Chondrocyte (in vitro differentiated cells): Measurements from ENCODE around the gene MXRA8. TPM values are rescaled to one million over a fixed set of nuclear protein-coding genes. Genes with fewer than 3 reads are reported as not detected.

Source experiments
- DNase-seq: peaks from one replicate; pipeline ENCODE4 v3.0.0; 2021; ENCODE audit warnings: mixed read lengths, low spot score
- H3K27ac Mint-ChIP-seq: one replicate; pipeline ENCODE4 v1.8.0; 2021; ENCODE audit warnings: mild to moderate bottlenecking, moderate library complexity, mixed read lengths; ENCODE audit not compliant: unreplicated experiment
- H3K27me3 Mint-ChIP-seq: 2 replicates; pipeline ENCODE4 v1.8.0; 2021; ENCODE audit warnings: low read depth, mixed read lengths
- H3K36me3 Mint-ChIP-seq: 2 replicates; pipeline ENCODE4 v1.8.0; 2021; ENCODE audit warnings: low read depth, mixed read lengths
- H3K4me1 Mint-ChIP-seq: 2 replicates; pipeline ENCODE4 v1.8.0; 2021; ENCODE audit warnings: low read depth, mild to moderate bottlenecking, mixed read lengths
- H3K4me3 Mint-ChIP-seq: one replicate; pipeline ENCODE4 v1.8.0; 2021; ENCODE audit warnings: mild to moderate bottlenecking, moderate library complexity, mixed read lengths; ENCODE audit not compliant: unreplicated experiment
- H3K9me3 Mint-ChIP-seq: 2 replicates; pipeline ENCODE4 v1.8.0; 2021; ENCODE audit warnings: low read depth, mixed read lengths
- total RNA-seq: library from RNA; stranded (reverse); gene quantifications from 3 replicates; pipeline ENCODE4 v1.2.1, GENCODE V29; 2021
- TF ChIP-seq, protein P1 (sequence below): fragments of 200-600 bp; sonication (generic); IDR thresholded peaks from 2 replicates; pipeline ENCODE4 v1.5.0; 2021; ENCODE audit warnings: antibody characterized with exemption, mild to moderate bottlenecking, moderate library complexity

The MXRA8 gene
- total RNA-seq, 1 donor from 2014 or later = 158 TPM

DNA sequence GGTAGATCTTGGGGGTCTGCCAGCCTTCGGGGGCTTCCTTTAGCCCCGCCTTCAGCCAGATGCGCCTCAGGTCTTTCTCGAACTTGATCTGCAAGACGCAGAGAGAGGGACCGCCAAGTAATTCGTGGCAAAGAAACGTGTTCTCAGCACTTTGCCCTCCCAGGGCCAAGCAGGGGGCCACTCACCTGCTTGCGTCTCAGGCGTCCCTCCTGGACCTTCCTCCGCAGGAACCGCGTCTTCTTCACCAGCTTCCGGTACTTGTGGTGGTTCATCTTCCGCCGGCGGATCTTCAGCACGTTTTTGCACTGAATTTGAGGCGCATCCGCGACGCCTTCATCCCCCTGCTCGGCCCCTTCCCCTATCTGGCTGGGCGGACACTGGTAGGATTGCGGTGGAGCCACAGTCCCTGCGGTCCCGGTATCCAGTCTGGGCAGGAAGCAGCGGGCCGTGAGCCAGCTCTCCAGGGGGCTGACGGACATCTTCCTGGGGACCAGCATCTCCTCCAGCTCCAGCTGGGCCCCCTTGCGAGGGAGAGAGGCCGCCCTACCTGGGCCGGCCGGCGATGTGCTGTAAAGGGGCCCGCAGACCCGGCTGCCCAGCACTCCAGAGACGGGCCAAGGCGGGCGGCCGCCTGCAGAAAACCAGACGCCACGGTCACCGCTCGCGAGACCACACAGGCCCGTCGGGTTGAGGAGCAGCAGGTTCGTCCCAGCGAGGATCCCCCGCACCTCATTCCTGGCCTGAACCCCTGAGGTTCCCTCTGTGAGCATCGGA, 15.6 kb upstream of the MXRA8 start:
- peak overlapping the region; percentile 79 for H3K27ac Mint-ChIP-seq
- H3K4me3 Mint-ChIP-seq = peak overlapping the region; percentile 83
- peaks cover 2% of the 10 kb centered on the region for H3K36me3 Mint-ChIP-seq
- no peaks in the 10 kb centered on the region for H3K27me3 Mint-ChIP-seq
- no peak for DNase-seq
- peaks cover 26% of the 10 kb centered on the region for H3K4me1 Mint-ChIP-seq
- H3K9me3 Mint-ChIP-seq = no peaks in the 10 kb centered on the region
- TF ChIP-seq, protein P1, sequence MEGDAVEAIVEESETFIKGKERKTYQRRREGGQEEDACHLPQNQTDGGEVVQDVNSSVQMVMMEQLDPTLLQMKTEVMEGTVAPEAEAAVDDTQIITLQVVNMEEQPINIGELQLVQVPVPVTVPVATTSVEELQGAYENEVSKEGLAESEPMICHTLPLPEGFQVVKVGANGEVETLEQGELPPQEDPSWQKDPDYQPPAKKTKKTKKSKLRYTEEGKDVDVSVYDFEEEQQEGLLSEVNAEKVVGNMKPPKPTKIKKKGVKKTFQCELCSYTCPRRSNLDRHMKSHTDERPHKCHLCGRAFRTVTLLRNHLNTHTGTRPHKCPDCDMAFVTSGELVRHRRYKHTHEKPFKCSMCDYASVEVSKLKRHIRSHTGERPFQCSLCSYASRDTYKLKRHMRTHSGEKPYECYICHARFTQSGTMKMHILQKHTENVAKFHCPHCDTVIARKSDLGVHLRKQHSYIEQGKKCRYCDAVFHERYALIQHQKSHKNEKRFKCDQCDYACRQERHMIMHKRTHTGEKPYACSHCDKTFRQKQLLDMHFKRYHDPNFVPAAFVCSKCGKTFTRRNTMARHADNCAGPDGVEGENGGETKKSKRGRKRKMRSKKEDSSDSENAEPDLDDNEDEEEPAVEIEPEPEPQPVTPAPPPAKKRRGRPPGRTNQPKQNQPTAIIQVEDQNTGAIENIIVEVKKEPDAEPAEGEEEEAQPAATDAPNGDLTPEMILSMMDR = no peak

DNA sequence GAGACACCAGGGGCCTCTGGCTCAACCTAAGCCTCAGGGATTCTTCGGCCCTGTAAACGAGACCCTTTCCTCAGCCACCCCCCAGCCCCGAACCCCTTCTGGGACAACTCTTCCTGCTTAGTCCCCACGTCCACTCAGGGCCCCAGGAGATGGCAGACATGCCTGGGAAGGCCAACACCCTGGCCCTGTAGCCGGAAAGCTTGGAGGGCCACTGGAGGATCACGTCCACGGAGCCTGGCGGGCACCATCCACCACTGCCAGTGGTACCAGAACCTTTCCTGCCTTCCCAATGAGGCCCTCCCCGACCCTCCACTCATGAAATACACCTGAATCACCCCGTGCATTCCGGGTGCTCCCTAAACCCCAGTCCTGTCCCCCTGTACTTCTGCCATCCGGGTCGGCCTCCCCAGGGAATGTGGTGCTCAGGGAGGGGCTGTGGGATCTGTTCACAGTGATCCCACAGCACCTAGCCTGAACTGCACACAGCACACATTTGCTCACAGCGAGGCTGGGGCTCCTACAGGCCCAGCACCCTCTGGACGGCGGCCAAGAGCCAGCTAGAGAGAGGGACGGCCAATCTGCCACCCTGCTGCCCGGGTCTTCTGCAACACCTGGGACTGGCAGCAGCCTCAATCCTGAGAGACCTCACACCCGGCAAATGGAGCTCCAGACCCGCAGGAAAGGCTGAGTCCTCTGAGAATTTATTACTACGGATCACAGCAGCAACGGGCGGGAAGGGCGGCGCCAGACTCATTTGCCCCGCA, 14.9 kb upstream of the MXRA8 start:
- TF ChIP-seq, protein P1 = no peak
- Mint-ChIP-seq H3K4me3 (peak overlapping the region; percentile 51), H3K27ac (no peak overlapping the region), H3K27me3 (no peaks in the 10 kb centered on the region), H3K9me3 (no peaks in the 10 kb centered on the region), H3K36me3 (peaks cover 2% of the 10 kb centered on the region), H3K4me1 (peaks cover 26% of the 10 kb centered on the region)
- DNase-seq = no peak

DNA sequence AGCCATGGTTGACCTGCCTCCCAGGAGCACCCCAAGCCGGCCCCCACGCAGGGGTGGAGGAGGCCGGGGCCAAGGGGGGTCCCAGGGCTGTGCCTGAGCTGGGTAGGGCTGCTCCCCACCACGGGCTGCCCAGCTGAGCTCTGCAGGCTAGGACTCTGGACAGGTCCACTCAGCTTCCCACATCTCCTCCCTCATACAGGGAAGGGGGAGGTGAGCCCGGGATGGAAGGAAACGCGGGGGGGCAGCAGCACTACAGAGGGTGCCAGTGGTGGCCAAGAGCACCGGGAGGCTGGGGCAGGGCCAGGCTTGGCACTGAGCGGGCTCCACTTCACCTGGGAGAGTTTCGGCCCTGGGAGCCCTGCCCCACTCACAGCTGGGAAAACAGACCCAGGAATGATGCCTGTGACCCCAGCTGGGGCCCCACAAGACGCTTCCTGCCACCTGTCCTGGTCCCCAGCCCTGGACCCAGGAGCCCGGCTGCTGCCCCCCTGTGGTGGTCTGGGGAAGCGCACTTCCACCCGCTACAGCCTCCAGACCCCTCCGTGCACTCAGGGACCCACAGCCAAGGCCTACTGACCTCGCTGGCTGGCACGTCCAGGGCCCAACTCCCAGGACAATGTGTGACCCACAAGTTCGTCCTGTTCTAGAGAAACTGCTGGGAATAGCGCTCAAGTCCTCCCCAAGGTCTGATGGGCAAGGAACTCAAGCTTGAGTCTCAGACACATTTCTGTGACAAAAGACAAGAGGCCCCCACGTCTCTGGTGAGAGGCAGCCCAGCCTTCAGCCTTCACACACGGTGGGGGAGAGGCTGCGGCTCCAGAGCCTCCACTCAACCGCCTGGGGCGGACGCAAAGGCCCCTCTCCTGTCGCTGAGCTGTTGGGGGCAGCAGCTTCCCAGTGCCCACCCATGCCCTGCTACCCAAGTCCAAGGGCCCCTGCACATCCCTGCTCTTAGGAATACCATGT, 13.7 kb upstream of the MXRA8 start:
- H3K27ac Mint-ChIP-seq = no peak overlapping the region
- peaks cover 2% of the 10 kb centered on the region for H3K36me3 Mint-ChIP-seq
- H3K4me1 Mint-ChIP-seq = peaks cover 26% of the 10 kb centered on the region
- no peaks in the 10 kb centered on the region for H3K27me3 Mint-ChIP-seq
- TF ChIP-seq, protein P1 = peak; percentile 94
- no peaks in the 10 kb centered on the region for H3K9me3 Mint-ChIP-seq
- DNase-seq = no peak
- H3K4me3 Mint-ChIP-seq = no peak overlapping the region

DNA sequence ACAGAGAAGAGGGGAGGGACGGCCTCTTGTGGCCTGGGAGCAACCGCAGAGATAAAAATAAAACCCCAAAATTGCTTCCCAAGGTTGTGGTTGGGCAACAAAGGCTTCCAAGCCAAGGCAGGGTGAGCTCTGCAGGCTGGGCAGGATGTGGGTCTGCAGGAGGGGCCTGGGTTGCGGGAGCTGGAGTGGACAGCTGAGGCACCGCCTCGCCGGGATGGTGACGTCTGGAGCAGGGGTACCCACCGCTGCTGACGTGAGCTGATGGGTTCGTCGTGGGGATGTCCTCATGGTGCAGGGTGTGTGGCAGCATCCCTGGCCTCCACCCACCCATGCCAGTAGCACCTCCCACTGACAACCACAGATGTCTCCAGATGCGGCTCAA, 13.0 kb upstream of the MXRA8 start:
- TF ChIP-seq, protein P1 = no peak
- no peaks in the 10 kb centered on the region for H3K9me3 Mint-ChIP-seq
- DNase-seq = no peak

More for the DNA sequence above, 13.0 kb upstream of the MXRA8 start:
- no peak overlapping the region for H3K27ac Mint-ChIP-seq
- H3K36me3 Mint-ChIP-seq = peaks cover 2% of the 10 kb centered on the region
- H3K4me1 Mint-ChIP-seq = peaks cover 24% of the 10 kb centered on the region
- H3K27me3 Mint-ChIP-seq = no peaks in the 10 kb centered on the region
- no peak overlapping the region for H3K4me3 Mint-ChIP-seq
